ENCODE measurements around the gene FBXL16.

Gene FBXL16

GRCh38 chr16:702341-702740 lies 3.3 kb downstream of the FBXL16 start:
- Histone ChIP-seq H3K4me3 (ENCODE audit: insufficient read depth in 1 of 2, low read depth in 1 of 2, low read length in 2 of 2) (no peak overlapping the region), H3K14ac (ENCODE audit: low read length in 2 of 2) (no peak overlapping the region), H2BK15ac (ENCODE audit: low read depth, poor library complexity, severe bottlenecking) (no peak overlapping the region), H2AK5ac (ENCODE audit: low read length, severe bottlenecking) (no peak overlapping the region), H2BK12ac (ENCODE audit: low read length in 2 of 2) (no peak overlapping the region), H3K36me3 (ENCODE audit: control insufficient read depth in 1 of 2, insufficient read depth in 2 of 2, low read depth in 1 of 2, low read length in 2 of 2) (no peaks in the 10 kb centered on the region), H3K27ac (ENCODE audit: low read length, poor library complexity, severe bottlenecking) (no peak overlapping the region), H2AFZ (ENCODE audit: low read depth, low read length) (no peak overlapping the region), H3K4me2 (ENCODE audit: low read length, poor library complexity, severe bottlenecking) (no peak overlapping the region), H3K27me3 (ENCODE audit: control insufficient read depth in 1 of 2, insufficient read depth in 1 of 2, low read length in 2 of 2) (peaks cover 76% of the 10 kb centered on the region in 2 experiments), H3K9ac (ENCODE audit: low read length) (no peak overlapping the region), H3K18ac (ENCODE audit: low read depth in 1 of 2, low read length in 2 of 2) (no peak overlapping the region), H3K9me3 (ENCODE audit: control insufficient read depth, low read length) (no peaks in the 10 kb centered on the region), H2BK120ac (ENCODE audit: low read depth, low read length) (no peak overlapping the region), H3K4ac (ENCODE audit: low read depth in 1 of 2, low read length in 2 of 2) (no peak overlapping the region), H3K4me1 (ENCODE audit: control insufficient read depth, insufficient read depth, low read depth, low read length) (peaks cover 10% of the 10 kb centered on the region), H2BK5ac (ENCODE audit: low read depth, low read length, poor library complexity, severe bottlenecking) (no peak overlapping the region), H3K23ac (ENCODE audit: low read length in 2 of 2) (no peak overlapping the region), H3K79me1 (replicated peaks; ENCODE audit: low read length, poor library complexity, severe bottlenecking) (no peaks in the 10 kb centered on the region), H4K8ac (ENCODE audit: low read length) (no peak overlapping the region), H4K91ac (ENCODE audit: low read length) (no peak overlapping the region)
- WGBS = 82% methylated on average over 19 of the region's 19 CpGs
- no peak for DNase-seq

- H3K27ac ChIP-seq (ENCODE audit: low read length, poor library complexity, severe bottlenecking) = no peak overlapping the region
- peak overlapping the region; percentile 8 for H3K4me2 ChIP-seq (ENCODE audit: low read length, poor library complexity, severe bottlenecking)
- H3K18ac ChIP-seq (ENCODE audit: low read depth in 1 of 2, low read length in 2 of 2) = no peak overlapping the region
- 12% methylated on average over 67 of the region's 76 CpGs for WGBS
- H2BK5ac ChIP-seq (ENCODE audit: low read depth, low read length, poor library complexity, severe bottlenecking) = no peak overlapping the region
- no peak overlapping the region for H2AFZ ChIP-seq (ENCODE audit: low read depth, low read length)
- no peak overlapping the region for H4K91ac ChIP-seq (ENCODE audit: low read length)
- H2BK12ac ChIP-seq (ENCODE audit: low read length in 2 of 2) = no peak overlapping the region
- H3K4me1 ChIP-seq (ENCODE audit: control insufficient read depth, insufficient read depth, low read depth, low read length) = peaks cover 6% of the 10 kb centered on the region
- H2BK15ac ChIP-seq (ENCODE audit: low read depth, poor library complexity, severe bottlenecking) = no peak overlapping the region
- no peak overlapping the region for H3K4ac ChIP-seq (ENCODE audit: low read depth in 1 of 2, low read length in 2 of 2)
- no peak overlapping the region for H2AK5ac ChIP-seq (ENCODE audit: low read length, severe bottlenecking)
- H4K8ac ChIP-seq (ENCODE audit: low read length) = no peak overlapping the region
- H3K9me3 ChIP-seq (ENCODE audit: control insufficient read depth, low read length) = no peaks in the 10 kb centered on the region
- no peaks in the 10 kb centered on the region for H3K79me1 ChIP-seq (replicated peaks; ENCODE audit: low read length, poor library complexity, severe bottlenecking)
- H2BK120ac ChIP-seq (ENCODE audit: low read depth, low read length) = no peak overlapping the region
- no peak for DNase-seq
- no peak overlapping the region for H3K9ac ChIP-seq (ENCODE audit: low read length)
- peaks cover 0 to 3% of the 10 kb centered on the region in 2 experiments for H3K36me3 ChIP-seq (ENCODE audit: control insufficient read depth in 1 of 2, insufficient read depth in 2 of 2, low read depth in 1 of 2, low read length in 2 of 2)
- H3K23ac ChIP-seq (ENCODE audit: low read length in 2 of 2) = no peak overlapping the region
- no peak overlapping the region for H3K4me3 ChIP-seq (ENCODE audit: insufficient read depth in 1 of 2, low read depth in 1 of 2, low read length in 2 of 2)
- H3K14ac ChIP-seq (ENCODE audit: low read length in 2 of 2) = no peak overlapping the region
- H3K27me3 ChIP-seq (ENCODE audit: control insufficient read depth in 1 of 2, insufficient read depth in 1 of 2, low read length in 2 of 2) = peaks cover 71 to 74% of the 10 kb centered on the region in 2 experiments
Observed at GRCh38 chr16:700684-701584, 4.7 kb downstream of the FBXL16 start.

GRCh38 chr16:698911-699671 lies 6.5 kb downstream of the FBXL16 start:
- Histone ChIP-seq H3K36me3 (ENCODE audit: control insufficient read depth in 1 of 2, insufficient read depth in 2 of 2, low read depth in 1 of 2, low read length in 2 of 2) (peaks cover 0 to 3% of the 10 kb centered on the region in 2 experiments), H3K18ac (ENCODE audit: low read depth in 1 of 2, low read length in 2 of 2) (no peak overlapping the region), H2BK12ac (ENCODE audit: low read length in 2 of 2) (no peak overlapping the region), H3K4me2 (ENCODE audit: low read length, poor library complexity, severe bottlenecking) (no peak overlapping the region), H3K4me3 (ENCODE audit: insufficient read depth in 1 of 2, low read depth in 1 of 2, low read length in 2 of 2) (no peak overlapping the region), H3K4me1 (ENCODE audit: control insufficient read depth, insufficient read depth, low read depth, low read length) (peaks cover 15% of the 10 kb centered on the region), H2AFZ (ENCODE audit: low read depth, low read length) (no peak overlapping the region), H3K9ac (ENCODE audit: low read length) (no peak overlapping the region), H2AK5ac (ENCODE audit: low read length, severe bottlenecking) (no peak overlapping the region), H3K79me1 (replicated peaks; ENCODE audit: low read length, poor library complexity, severe bottlenecking) (no peaks in the 10 kb centered on the region), H4K91ac (ENCODE audit: low read length) (no peak overlapping the region), H3K14ac (ENCODE audit: low read length in 2 of 2) (no peak overlapping the region), H4K8ac (ENCODE audit: low read length) (no peak overlapping the region), H3K9me3 (ENCODE audit: control insufficient read depth, low read length) (no peaks in the 10 kb centered on the region), H3K23ac (ENCODE audit: low read length in 2 of 2) (peak overlapping the region in 1 of 2 experiments; percentile 9), H3K27ac (ENCODE audit: low read length, poor library complexity, severe bottlenecking) (no peak overlapping the region), H3K27me3 (ENCODE audit: control insufficient read depth in 1 of 2, insufficient read depth in 1 of 2, low read length in 2 of 2) (peaks cover 77 to 83% of the 10 kb centered on the region in 2 experiments), H2BK5ac (ENCODE audit: low read depth, low read length, poor library complexity, severe bottlenecking) (no peak overlapping the region), H3K4ac (ENCODE audit: low read depth in 1 of 2, low read length in 2 of 2) (no peak overlapping the region), H2BK15ac (ENCODE audit: low read depth, poor library complexity, severe bottlenecking) (no peak overlapping the region), H2BK120ac (ENCODE audit: low read depth, low read length) (no peak overlapping the region)
- WGBS = 78% methylated on average over 19 of the region's 19 CpGs
- DNase-seq = no peak
